ENCODE results near the gene GRAP. TPM values are rescaled to one million over a fixed set of nuclear protein-coding genes. Genes with fewer than 3 reads are reported as not detected.

Gene GRAP
- total and polyA plus RNA-seq, 10 donors, result 36.2 to 114 (median 47.4) TPM

DNA sequence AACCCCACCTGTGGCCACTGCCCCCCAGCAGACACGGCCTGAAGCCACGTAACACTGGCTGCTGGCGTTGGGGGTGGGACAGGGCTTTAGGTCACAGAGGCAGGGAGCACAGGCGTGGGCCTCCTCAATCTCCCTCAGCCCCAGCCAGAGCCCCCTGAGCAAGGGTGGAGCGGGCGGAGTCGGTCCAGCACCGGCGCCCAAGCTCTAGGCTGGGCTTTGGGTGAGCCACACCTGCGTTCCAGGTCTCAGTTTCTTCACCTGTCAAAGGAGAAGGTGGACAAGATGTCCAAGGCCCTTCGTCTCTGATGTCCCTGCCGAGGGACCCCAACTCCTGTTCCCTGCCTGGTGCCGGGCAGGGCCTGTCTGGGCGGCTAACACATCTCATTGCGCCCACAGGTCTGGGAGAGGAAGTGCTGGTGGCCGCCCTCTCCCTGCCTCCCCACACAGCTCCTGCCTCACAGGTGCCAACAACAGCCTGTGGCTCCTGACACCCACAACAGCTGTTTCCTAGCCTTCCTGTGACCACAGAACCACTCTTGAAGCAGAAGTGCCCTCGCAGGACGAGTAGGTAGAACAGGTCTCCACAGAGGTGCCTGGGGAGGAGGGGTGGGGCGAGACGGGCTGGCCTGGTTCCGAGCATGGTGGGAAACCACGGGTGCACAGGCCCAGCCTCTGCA, 54.2 kb downstream of the GRAP start:
- H3K27me3 ChIP-seq (replicated peaks in 1 of 7), result no peaks in the 10 kb centered on the region
- TF ChIP-seq POLR2AphosphoS5 (IDR thresholded peaks at IDR 0.05), result peak; percentile 73 to 91 (median 88)
- TF ChIP-seq POLR2A (IDR thresholded peaks at IDR 0.05), result no peak
- peak overlapping the region in 1 of 8 donors; percentile 21 for H3K4me3 ChIP-seq
- H3K9me3 ChIP-seq, result peaks cover 0 to 19% (median 10%) of the 10 kb centered on the region in 8 donors
- peak; percentile 88 for DNase-seq
- peaks cover 14 to 26% (median 18%) of the 10 kb centered on the region in 6 donors for H3K4me1 ChIP-seq
- H3K27ac ChIP-seq, result peak overlapping the region in 1 of 8 donors; percentile 30
- H3K36me3 ChIP-seq, result peaks cover 0 to 26% (median 0%) of the 10 kb centered on the region in 6 donors
- intact Hi-C loops (cut with DNase I; ENCODE audit: low total_unique reads), result no loop called here
- 31 to 58% (median 51%) methylated on average over 8 to 22 of the region's 22 CpGs for whole genome bisulfite sequencing, 5 donors

DNA sequence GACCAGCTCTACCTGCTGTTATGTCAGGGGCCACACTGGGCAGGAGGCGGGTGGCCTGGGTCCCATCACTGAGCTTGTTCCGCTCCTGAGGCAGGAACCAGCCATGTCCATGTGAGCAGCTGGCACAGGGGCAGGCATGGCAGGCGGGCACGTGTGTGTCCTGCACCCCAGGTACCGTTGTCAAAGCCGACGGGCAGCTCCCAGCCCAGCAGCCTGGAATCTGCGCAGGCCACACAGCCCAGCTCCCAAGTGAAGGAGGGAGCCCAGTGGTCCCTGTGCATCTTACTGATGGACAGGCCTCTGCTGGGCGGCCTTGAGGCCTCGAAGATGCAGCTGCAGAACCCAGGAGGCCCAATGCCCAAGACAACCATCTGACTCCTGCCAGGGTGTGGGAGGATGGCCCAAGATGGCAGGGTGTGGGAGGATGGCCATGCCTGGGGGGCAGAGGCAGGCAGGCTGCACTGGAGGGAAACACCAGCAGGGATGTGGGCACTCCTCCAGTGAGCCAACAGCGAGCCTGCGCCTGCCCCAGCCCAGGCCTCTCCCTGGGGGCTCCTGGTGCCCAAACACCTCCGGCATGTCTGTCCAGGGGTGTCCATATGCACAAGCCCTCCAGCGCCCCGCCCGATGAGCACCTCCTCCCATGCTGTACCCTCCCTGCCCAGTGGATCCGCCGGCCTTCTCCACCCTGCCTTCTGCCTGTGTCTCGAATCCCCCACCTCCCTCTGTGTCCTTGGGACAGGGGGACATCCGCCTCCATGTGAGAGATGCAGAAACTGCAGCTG, 55.0 kb downstream of the GRAP start:
- Histone ChIP-seq H3K36me3 (peaks cover 0 to 27% (median 0%) of the 10 kb centered on the region in 6 donors), H3K4me1 (peaks cover 14 to 26% (median 18%) of the 10 kb centered on the region in 6 donors), H3K27ac (no peak overlapping the region), H3K9me3 (peaks cover 0 to 19% (median 10%) of the 10 kb centered on the region in 8 donors), H3K27me3 (replicated peaks in 1 of 7) (no peaks in the 10 kb centered on the region), H3K4me3 (no peak overlapping the region)
- intact Hi-C loops (cut with DNase I; ENCODE audit: low total_unique reads), result no loop called here
- WGBS, 5 donors, result 92 to 96% (median 94%) methylated on average over 15 to 20 of the region's 20 CpGs
- no peak for DNase-seq
- TF ChIP-seq, protein P1, sequence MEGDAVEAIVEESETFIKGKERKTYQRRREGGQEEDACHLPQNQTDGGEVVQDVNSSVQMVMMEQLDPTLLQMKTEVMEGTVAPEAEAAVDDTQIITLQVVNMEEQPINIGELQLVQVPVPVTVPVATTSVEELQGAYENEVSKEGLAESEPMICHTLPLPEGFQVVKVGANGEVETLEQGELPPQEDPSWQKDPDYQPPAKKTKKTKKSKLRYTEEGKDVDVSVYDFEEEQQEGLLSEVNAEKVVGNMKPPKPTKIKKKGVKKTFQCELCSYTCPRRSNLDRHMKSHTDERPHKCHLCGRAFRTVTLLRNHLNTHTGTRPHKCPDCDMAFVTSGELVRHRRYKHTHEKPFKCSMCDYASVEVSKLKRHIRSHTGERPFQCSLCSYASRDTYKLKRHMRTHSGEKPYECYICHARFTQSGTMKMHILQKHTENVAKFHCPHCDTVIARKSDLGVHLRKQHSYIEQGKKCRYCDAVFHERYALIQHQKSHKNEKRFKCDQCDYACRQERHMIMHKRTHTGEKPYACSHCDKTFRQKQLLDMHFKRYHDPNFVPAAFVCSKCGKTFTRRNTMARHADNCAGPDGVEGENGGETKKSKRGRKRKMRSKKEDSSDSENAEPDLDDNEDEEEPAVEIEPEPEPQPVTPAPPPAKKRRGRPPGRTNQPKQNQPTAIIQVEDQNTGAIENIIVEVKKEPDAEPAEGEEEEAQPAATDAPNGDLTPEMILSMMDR (IDR thresholded peaks at IDR 0.05 in 8 of 11, conservative IDR thresholded peaks at IDR 0.05 in 3 of 11), result no peak
- TF ChIP-seq POLR2A (IDR thresholded peaks at IDR 0.05), result no peak

DNA sequence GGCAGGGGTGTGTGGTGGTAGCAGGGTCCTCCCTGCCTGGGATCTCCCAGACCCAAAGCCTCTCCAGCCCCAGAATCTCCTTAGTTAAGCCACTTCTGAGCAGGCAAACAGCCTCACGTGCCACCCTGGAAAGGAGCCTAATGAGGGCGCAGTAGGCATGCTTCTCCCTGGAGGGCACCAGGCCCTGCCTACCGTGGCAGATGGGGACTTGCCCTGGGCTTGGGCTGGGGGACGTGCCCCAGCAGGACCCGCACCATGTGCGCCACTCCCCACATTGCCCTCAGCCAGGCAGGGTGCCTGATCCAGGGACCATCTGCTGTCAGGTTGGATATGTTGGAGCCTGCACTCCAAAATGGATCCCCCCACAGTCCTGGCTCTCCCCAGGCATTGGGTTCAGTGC, 56.4 kb downstream of the GRAP start:
- H3K4me3 ChIP-seq, result no peak overlapping the region
- no peak for DNase-seq
- TF ChIP-seq POLR2A (IDR thresholded peaks at IDR 0.05) (no peak), POLR2AphosphoS5 (IDR thresholded peaks at IDR 0.05) (no peak)
- TF ChIP-seq, protein P1 (IDR thresholded peaks at IDR 0.05 in 8 of 11, conservative IDR thresholded peaks at IDR 0.05 in 3 of 11), result no peak
- peaks cover 0 to 32% (median 0%) of the 10 kb centered on the region in 6 donors for H3K36me3 ChIP-seq
- WGBS, 5 donors, result 92 to 100% (median 94%) methylated on average over 1 to 6 of the region's 6 CpGs
- no peaks in the 10 kb centered on the region for H3K27me3 ChIP-seq (replicated peaks in 1 of 7)
- H3K27ac ChIP-seq, result no peak overlapping the region
- H3K9me3 ChIP-seq, result peaks cover 0 to 6% (median 4%) of the 10 kb centered on the region in 8 donors
- intact Hi-C loops (cut with DNase I; ENCODE audit: low total_unique reads), result no loop called here
- H3K4me1 ChIP-seq, result peaks cover 14 to 26% (median 18%) of the 10 kb centered on the region in 6 donors

DNA sequence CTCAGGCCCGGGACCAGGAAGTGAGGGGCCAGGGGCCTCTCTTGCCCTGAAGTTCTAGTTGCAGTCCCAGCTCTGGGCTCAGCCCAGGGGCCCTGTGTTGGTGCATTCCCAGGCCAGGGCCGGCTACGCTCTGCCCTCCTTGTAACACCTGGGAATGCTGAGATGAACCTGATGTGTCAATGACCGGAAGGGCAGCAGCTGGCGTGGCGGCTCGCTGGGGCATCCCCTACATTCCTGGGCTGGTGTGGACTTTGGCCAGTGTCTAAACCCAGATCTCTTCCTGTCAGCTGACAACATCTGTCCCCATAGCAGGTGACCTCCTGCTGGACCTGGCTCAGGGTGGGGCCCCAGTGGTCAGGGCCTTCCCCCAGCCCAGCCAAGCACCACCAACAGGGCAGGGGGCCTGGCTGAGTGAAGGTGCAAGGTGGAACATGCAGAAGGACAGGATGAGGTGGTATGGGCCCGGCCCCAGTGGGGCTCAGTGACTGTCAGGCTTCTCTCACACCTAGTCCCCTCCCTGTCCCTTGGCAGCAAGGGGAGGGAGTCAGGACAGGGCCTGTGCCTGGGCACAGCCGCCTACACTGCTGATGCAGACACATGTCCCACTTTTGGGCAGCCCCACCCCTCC, 58.1 kb downstream of the GRAP start:
- WGBS, 5 donors, result 87 to 95% (median 91%) methylated on average over 4 to 9 of the region's 9 CpGs
- H3K27me3 ChIP-seq (replicated peaks in 1 of 7), result no peaks in the 10 kb centered on the region
- intact Hi-C loops (cut with DNase I; ENCODE audit: low total_unique reads), result no loop called here
- no peak overlapping the region for H3K27ac ChIP-seq
- no peak overlapping the region for H3K4me3 ChIP-seq
- no peaks in the 10 kb centered on the region for H3K9me3 ChIP-seq
- peaks cover 7 to 19% (median 15%) of the 10 kb centered on the region in 6 donors for H3K4me1 ChIP-seq
- DNase-seq, result no peak
- peaks cover 0 to 43% (median 0%) of the 10 kb centered on the region in 6 donors for H3K36me3 ChIP-seq
- TF ChIP-seq POLR2AphosphoS5 (IDR thresholded peaks at IDR 0.05), result no peak
- TF ChIP-seq, protein P1 (IDR thresholded peaks at IDR 0.05 in 8 of 11, conservative IDR thresholded peaks at IDR 0.05 in 3 of 11), result no peak
- no peak for TF ChIP-seq POLR2A (IDR thresholded peaks at IDR 0.05)
